HL-60 (cell line): ENCODE results near the gene GOLGA6A.

Source experiments
- DNase-seq, 2 experiments: peaks; one replicate each; pipeline ENCODE4 v3.0.0-alpha.2; 2010 to 2020; ENCODE audit warnings: low read depth in 1 of 2, low spot score in 1 of 2
- H3K27ac ChIP-seq: fragments of 250-450 bp; sonication (Bioruptor Pico); replicated peaks from 2 replicates; pipeline ENCODE4 v1.5.1; 2020; ENCODE audit warnings: mild to moderate bottlenecking, moderate library complexity
- H3K27me3 ChIP-seq: fragments of 250-450 bp; sonication (Bioruptor Pico); 2 replicates; pipeline ENCODE4 v1.5.1; 2021; ENCODE audit warnings: mild to moderate bottlenecking, moderate library complexity; ENCODE audit not compliant: insufficient read depth, poor library complexity, severe bottlenecking
- H3K4me3 ChIP-seq: replicated peaks from 2 replicates; pipeline ENCODE4 v1.5.1; 2011; ENCODE audit warnings: mild to moderate bottlenecking, control low read depth, low read length; ENCODE audit not compliant: insufficient read depth
- GABPA ChIP-seq: IDR thresholded peaks from 2 replicates; pipeline ENCODE4 v1.6.1; 2012; ENCODE audit warnings: low read depth
- POLR2AphosphoS5 ChIP-seq: IDR thresholded peaks from 2 replicates; pipeline ENCODE4 v1.6.1; 2012; ENCODE audit warnings: low read depth
- SPI1 ChIP-seq: IDR thresholded peaks from 2 replicates; pipeline ENCODE4 v1.6.1; 2012; ENCODE audit warnings: low read depth, mild to moderate bottlenecking, borderline replicate concordance
- TF ChIP-seq, protein P1 (sequence below): IDR thresholded peaks from 2 replicates; pipeline ENCODE4 v1.6.1; 2012; ENCODE audit warnings: low read depth; ENCODE audit not compliant: insufficient replicate concordance
- TF ChIP-seq, protein P2 (sequence below): IDR thresholded peaks from one replicate; pipeline ENCODE4 v1.5.1; 2011; ENCODE audit warnings: low read length, control low read depth, inconsistent platforms; ENCODE audit not compliant: insufficient read depth

The GOLGA6A gene

DNA sequence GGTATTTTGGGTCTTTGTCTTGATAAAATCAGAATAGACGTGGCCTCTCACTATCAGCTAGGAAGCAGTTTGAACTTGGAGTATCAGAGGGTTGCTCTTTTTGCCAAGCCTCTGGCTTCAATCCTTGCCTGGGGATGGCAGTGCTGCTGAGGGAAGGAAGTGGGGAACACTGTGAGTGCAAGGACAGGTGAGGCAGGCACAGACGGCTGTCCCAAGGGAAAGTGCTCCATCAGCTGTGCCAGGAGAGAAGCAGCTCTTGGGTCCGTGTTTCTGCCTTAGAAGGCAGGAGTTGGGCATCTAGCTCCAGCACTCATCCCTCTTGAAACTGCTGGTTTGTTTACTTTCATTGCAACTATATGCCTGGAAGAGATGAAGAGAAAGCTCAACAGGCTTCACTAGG lies 54.7 kb downstream of the GOLGA6A start:
- TF ChIP-seq GABPA (no peak), SPI1 (no peak), POLR2AphosphoS5 (no peak)
- TF ChIP-seq, protein P1, sequence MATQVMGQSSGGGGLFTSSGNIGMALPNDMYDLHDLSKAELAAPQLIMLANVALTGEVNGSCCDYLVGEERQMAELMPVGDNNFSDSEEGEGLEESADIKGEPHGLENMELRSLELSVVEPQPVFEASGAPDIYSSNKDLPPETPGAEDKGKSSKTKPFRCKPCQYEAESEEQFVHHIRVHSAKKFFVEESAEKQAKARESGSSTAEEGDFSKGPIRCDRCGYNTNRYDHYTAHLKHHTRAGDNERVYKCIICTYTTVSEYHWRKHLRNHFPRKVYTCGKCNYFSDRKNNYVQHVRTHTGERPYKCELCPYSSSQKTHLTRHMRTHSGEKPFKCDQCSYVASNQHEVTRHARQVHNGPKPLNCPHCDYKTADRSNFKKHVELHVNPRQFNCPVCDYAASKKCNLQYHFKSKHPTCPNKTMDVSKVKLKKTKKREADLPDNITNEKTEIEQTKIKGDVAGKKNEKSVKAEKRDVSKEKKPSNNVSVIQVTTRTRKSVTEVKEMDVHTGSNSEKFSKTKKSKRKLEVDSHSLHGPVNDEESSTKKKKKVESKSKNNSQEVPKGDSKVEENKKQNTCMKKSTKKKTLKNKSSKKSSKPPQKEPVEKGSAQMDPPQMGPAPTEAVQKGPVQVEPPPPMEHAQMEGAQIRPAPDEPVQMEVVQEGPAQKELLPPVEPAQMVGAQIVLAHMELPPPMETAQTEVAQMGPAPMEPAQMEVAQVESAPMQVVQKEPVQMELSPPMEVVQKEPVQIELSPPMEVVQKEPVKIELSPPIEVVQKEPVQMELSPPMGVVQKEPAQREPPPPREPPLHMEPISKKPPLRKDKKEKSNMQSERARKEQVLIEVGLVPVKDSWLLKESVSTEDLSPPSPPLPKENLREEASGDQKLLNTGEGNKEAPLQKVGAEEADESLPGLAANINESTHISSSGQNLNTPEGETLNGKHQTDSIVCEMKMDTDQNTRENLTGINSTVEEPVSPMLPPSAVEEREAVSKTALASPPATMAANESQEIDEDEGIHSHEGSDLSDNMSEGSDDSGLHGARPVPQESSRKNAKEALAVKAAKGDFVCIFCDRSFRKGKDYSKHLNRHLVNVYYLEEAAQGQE = no peak
- TF ChIP-seq, protein P2, sequence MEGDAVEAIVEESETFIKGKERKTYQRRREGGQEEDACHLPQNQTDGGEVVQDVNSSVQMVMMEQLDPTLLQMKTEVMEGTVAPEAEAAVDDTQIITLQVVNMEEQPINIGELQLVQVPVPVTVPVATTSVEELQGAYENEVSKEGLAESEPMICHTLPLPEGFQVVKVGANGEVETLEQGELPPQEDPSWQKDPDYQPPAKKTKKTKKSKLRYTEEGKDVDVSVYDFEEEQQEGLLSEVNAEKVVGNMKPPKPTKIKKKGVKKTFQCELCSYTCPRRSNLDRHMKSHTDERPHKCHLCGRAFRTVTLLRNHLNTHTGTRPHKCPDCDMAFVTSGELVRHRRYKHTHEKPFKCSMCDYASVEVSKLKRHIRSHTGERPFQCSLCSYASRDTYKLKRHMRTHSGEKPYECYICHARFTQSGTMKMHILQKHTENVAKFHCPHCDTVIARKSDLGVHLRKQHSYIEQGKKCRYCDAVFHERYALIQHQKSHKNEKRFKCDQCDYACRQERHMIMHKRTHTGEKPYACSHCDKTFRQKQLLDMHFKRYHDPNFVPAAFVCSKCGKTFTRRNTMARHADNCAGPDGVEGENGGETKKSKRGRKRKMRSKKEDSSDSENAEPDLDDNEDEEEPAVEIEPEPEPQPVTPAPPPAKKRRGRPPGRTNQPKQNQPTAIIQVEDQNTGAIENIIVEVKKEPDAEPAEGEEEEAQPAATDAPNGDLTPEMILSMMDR = no peak
- DNase-seq = no peak
- no peak overlapping the region for H3K4me3 ChIP-seq
- H3K27ac ChIP-seq = no peak overlapping the region
- H3K27me3 ChIP-seq = no peaks in the 10 kb centered on the region

DNA sequence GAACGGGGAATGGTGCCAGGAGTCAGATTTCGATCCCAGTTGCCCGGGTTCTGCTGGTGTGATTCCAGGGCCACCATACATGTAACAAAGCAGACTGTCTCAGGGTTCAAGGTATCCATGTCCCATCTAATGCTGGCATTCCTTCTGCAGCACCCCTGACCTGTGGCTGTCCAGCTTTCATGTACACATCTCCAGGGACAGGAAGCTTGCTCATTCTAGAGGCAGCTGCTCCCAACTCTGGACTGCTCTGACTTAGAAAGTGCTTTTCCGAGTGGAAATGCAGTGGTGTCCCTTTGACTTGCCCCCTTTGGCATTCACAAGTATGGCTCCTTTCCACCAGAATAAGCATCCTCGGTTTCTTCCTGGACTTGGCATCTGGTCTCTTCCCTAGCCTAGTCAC lies 56.9 kb downstream of the GOLGA6A start:
- H3K27me3 ChIP-seq = no peaks in the 10 kb centered on the region
- TF ChIP-seq, protein P2 = no peak
- TF ChIP-seq, protein P1 = no peak
- TF ChIP-seq SPI1 = no peak
- no peak for TF ChIP-seq POLR2AphosphoS5
- TF ChIP-seq GABPA = no peak
- DNase-seq = no peak
- H3K4me3 ChIP-seq = no peak overlapping the region
- no peak overlapping the region for H3K27ac ChIP-seq

- TF ChIP-seq, protein P2 = no peak
- TF ChIP-seq, protein P1 = no peak
- no peak for TF ChIP-seq SPI1
- TF ChIP-seq GABPA = no peak
- TF ChIP-seq POLR2AphosphoS5 = no peak
- no peak overlapping the region for H3K4me3 ChIP-seq
- no peaks in the 10 kb centered on the region for H3K27me3 ChIP-seq
- DNase-seq = no peak
- no peak overlapping the region for H3K27ac ChIP-seq
These were observed 57.7 kb downstream of the GOLGA6A start for GRCh38 chr15:74024687-74025086.
